IPS-20b (cell line): Measurements from ENCODE around the gene ANP32E.
A peak's percentile ranks its signal among the peaks of the same experiment; 100 is the strongest.
"Not testable (repeated sequence)": the region's sequence is repeated elsewhere in the genome, so short reads cannot be mapped to it uniquely, and the experiment has no call there.

Experiments used
- H3K27ac ChIP-seq: one replicate; pipeline ENCODE4 v1.5.1; 2013; ENCODE audit warnings: low read length
- H3K27me3 ChIP-seq: 2 replicates; pipeline ENCODE4 v1.6.1; 2013; ENCODE audit warnings: mild to moderate bottlenecking, low read length, inconsistent platforms; ENCODE audit not compliant: insufficient read depth
- H3K36me3 ChIP-seq: 2 replicates; pipeline ENCODE4 v1.6.1; 2013; ENCODE audit warnings: low read depth, mild to moderate bottlenecking, inconsistent platforms, low read length, moderate library complexity; ENCODE audit not compliant: insufficient read depth
- H3K4me1 ChIP-seq: 2 replicates; pipeline ENCODE4 v1.6.1; 2013; ENCODE audit warnings: mild to moderate bottlenecking, control low read depth, inconsistent platforms, low read length, moderate library complexity; ENCODE audit not compliant: insufficient read depth
- H3K4me3 ChIP-seq: 2 replicates; pipeline ENCODE4 v1.5.1; 2013; ENCODE audit warnings: mild to moderate bottlenecking, low read length, inconsistent platforms
- H3K9ac ChIP-seq: 2 replicates; pipeline ENCODE4 v1.6.1; 2013; ENCODE audit warnings: low read depth, mild to moderate bottlenecking, inconsistent platforms, low read length, moderate library complexity
- H3K9me3 ChIP-seq: 2 replicates; pipeline ENCODE4 v1.6.1; 2013; ENCODE audit warnings: mild to moderate bottlenecking, low read depth, low read length, inconsistent platforms; ENCODE audit not compliant: insufficient read depth

Gene ANP32E

DNA sequence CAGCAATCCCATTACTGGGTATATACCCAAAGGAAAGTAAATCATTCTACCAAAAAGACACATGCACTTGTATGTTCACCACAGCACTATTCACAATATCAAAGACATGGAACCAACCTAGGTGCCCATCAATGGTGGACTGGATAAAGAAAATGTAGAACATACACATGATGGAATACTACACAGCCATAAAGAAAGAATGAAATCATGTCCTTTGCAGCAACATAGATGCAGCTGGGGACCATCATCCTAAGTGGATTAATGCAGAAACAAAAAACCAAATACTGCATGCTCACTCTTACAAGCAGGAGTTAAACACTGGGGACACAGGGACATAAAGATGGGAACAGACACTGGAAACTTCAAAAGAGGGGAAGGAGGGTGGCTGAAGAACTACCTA is 8.7 kb downstream of the ANP32E start:
- H3K9ac ChIP-seq = no peak overlapping the region
- H3K4me3 ChIP-seq = no peak overlapping the region
- no peaks in the 10 kb centered on the region for H3K4me1 ChIP-seq
- H3K36me3 ChIP-seq = peaks cover 88% of the 10 kb centered on the region
- no peaks in the 10 kb centered on the region; the same call in 1 of the 2 replicates for H3K9me3 ChIP-seq
- no peak overlapping the region for H3K27ac ChIP-seq
- H3K27me3 ChIP-seq = no peaks in the 10 kb centered on the region

DNA sequence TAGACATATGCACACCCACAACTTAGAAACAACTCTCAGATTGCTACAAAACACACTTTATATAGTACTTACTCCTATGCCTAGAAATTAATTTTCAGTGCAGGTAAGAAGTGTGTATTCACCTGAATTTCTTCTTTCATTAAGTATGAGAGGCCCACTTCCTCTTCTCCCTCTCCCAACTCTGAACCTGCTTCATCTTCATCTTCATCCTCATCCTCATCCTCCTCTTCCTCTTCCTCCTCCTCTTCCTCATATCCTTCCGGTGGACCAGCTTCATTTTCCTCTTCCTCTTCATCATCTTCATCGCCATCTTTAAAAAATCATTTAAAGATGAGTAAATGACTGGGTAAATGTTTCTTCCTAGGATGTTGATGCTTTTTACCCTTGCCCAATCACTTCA is 9.4 kb downstream of the ANP32E start:
- Histone ChIP-seq H3K36me3 (peaks cover 88% of the 10 kb centered on the region), H3K9ac (no peak overlapping the region), H3K9me3 (no peaks in the 10 kb centered on the region), H3K4me3 (no peak overlapping the region), H3K4me1 (no peaks in the 10 kb centered on the region), H3K27ac (no peak overlapping the region), H3K27me3 (no peaks in the 10 kb centered on the region)

DNA sequence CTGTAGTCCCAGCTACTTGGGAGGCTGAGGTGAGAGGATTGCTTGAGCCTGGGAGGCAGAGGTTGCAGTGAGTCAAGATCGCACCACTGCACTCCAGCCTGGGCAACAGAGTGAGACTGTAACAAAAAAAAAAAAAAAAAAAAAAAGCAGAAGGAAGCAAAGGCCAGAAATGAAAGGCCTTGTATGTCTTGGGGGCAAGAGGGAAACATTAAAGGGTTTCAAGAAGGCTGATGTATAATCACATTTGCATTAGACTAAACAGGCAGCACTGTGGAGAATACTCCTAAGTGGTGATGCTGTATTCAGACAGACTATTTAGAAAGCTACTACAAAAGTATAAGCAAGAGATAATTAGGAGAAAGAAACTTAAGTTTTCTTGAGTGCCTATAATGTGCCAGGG is 10.4 kb downstream of the ANP32E start:
- H3K36me3 ChIP-seq = peaks cover 88% of the 10 kb centered on the region
- H3K27ac ChIP-seq = no peak overlapping the region
- no peaks in the 10 kb centered on the region for H3K4me1 ChIP-seq

DNA sequence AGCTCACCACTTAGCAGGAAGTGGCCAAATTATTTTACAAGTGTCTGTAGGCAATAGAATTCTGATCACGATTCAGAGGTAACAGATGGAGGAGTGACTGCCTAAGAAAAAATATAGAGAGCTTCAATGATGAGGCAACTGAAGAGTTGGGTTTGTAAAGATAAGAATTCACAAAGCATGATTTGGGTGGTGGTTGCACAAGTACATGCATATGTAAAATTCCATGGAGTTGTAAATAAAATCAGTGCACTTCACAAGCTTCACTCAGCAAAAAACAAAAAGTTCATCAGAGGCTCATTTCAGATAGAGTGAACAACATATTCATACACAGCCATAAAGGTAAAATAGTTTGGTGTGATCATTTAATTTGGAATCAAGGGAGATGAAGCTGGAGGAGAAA is 10.9 kb downstream of the ANP32E start:
- Histone ChIP-seq H3K27ac (no peak overlapping the region), H3K9me3 (no peaks in the 10 kb centered on the region), H3K36me3 (peaks cover 88% of the 10 kb centered on the region), H3K4me3 (no peak overlapping the region), H3K27me3 (no peaks in the 10 kb centered on the region), H3K4me1 (no peaks in the 10 kb centered on the region), H3K9ac (no peak overlapping the region)

More for the DNA sequence above, 10.4 kb downstream of the ANP32E start:
- Histone ChIP-seq H3K27me3 (no peaks in the 10 kb centered on the region), H3K4me3 (no peak overlapping the region), H3K9me3 (no peaks in the 10 kb centered on the region), H3K9ac (no peak overlapping the region)

DNA sequence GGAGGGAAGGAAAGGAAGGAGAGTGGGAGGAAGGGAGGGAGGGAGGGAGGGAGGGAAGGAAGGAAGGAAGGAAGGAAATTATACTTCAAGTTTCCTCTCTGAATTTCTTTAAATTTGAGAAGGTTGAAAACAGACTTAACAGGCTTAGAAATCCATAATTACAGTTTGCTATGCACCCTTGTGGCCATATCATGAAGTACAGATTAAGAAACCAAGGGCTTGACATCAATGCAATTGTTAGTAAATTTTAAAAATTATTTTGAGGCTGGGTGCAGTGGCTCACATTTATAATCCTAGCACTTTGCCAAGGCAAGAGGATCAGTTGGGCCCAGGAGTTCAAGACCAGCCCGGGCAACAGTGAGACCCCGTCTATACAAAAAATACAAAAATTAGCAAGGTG is 14.4 kb downstream of the ANP32E start:
- Histone ChIP-seq H3K27ac (no peak overlapping the region), H3K9ac (no peak overlapping the region), H3K27me3 (no peaks in the 10 kb centered on the region), H3K4me3 (no peak overlapping the region), H3K36me3 (peaks cover 71% of the 10 kb centered on the region), H3K4me1 (no peaks in the 10 kb centered on the region), H3K9me3 (no peaks in the 10 kb centered on the region)

DNA sequence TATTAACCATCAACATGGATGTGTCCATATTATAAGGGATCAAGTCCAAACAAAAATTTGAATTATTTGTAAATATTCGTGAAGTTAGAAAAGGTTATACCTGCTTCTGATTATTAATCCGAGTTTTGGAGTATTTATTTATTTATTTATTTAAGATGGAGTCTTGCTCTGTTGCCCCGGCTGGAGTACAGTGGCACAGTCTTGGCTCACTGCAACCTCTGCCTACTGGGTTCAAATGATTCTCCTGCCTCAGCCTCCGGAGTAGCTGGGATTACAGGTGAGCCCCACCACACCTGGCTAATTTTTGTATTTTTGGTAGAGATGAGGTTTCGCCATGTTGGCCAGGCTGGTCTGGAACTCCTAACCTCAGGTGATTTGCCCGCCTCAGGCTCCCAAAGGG is 20.1 kb downstream of the ANP32E start:
- not testable (repeated sequence) for H3K27me3 ChIP-seq, H3K9ac ChIP-seq, H3K9me3 ChIP-seq, H3K4me3 ChIP-seq, H3K27ac ChIP-seq, H3K4me1 ChIP-seq
- H3K36me3 ChIP-seq = peaks cover 25% of the 10 kb centered on the region

DNA sequence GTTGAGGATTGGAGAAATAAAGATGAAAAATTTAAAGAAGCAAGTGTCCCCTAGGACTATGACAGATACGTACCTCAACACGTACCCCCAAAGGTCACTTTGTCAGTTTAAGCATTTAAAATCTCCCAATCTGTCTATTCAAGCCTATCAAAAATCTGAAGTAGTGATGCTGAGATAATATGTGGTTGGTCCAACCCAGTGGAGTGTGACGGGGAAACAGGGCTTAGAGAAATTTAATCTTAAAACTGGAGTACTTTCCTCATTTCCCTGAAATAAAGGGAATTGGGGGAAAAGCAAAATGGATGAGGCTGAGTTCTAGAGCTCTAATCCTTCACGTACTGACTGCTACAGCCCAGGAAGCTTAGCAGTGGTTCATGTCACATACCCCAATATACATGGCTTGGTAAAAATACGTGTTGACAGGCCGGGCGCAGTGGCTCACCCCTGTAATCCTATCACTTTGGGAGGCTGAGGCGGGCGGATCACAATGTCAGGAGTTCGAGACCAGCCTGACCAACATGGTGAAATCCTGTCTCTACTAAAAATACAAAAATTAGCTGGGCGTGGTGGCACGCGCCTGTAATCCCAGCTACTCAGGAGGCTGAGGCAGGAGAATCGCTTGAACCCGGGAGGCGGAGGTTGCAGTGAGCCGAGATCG is 21.7 kb downstream of the ANP32E start:
- peak overlapping the region; percentile 69 for H3K4me3 ChIP-seq
- H3K9ac ChIP-seq = peak overlapping the region; percentile 78; the same call in 1 of the 2 replicates
- not testable (repeated sequence) for H3K36me3 ChIP-seq, H3K27me3 ChIP-seq, H3K9me3 ChIP-seq, H3K4me1 ChIP-seq, H3K27ac ChIP-seq

DNA sequence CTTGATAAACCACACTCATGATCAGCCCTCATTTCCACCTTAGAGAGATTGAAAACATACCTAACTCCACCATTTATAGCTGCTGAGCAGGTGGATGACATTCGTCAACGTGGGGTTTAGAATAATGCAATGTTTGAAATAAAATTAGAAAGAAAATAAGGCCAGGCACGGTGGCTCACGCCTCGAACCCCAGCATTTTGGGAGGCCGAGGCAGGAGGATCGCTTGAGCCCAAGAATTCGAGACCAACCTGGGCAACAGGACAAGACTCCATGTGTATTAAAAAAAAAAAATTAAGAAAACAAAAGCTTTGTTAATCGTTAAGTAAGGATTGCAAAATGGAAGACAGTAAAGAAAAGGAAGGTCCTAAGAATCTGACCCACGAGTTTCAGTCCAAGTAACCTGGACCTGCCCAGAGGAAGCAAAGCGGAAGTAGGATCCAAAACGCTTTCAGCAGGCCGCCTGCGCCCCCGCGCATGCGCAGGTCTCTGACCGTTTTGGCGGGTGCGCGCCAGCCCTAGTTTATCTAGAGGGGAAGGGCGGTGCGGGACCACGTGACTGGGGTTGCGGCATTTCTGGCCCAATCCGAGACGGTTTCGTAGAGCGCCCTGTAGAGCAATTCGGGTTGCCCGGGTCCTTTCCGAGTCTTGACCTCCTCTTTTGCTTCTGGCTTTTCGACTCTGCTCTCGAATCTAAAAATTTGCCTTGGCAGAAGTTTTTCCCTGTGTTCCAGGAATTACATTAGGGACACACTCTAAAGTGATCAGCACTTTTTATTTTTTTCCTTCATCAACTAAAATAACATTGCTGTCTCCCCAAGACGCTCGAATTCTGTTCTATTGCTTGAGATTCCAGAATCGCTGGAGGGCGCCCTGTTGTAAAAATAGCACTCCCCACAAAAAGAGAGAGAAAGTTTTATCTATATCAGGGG is 22.5 kb downstream of the ANP32E start:
- H3K4me3 ChIP-seq = peak overlapping the region; percentile 69
- H3K27ac ChIP-seq = no peak overlapping the region
- peaks cover under 1% of the 10 kb centered on the region; the same call in 1 of the 2 replicates for H3K36me3 ChIP-seq
- H3K9me3 ChIP-seq = no peaks in the 10 kb centered on the region
- peaks cover 4% of the 10 kb centered on the region for H3K4me1 ChIP-seq
- H3K27me3 ChIP-seq = no peaks in the 10 kb centered on the region
- peak overlapping the region; percentile 78; the same call in 1 of the 2 replicates for H3K9ac ChIP-seq

DNA sequence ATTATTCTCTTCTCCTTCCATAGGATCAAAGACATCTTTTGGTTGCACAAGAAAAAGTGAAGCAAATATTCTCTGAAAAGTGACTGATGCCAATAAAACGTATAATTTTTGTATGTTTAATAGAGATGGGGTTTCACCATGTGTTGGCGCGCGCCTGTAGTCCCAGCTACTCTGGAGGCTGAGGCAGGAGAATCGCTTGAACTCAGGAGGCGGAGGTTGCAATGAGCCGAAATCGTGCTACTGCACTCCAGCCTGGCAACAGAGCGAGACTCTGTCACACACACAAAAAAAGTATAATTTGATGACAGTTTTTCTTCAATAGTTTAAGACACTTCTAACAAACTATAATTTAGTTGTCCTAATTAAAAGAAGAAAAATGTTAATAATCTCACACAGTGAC is 23.8 kb downstream of the ANP32E start:
- Histone ChIP-seq H3K9me3 (no peaks in the 10 kb centered on the region), H3K27ac (no peak overlapping the region), H3K9ac (no peak overlapping the region), H3K27me3 (no peaks in the 10 kb centered on the region), H3K4me1 (peaks cover 4% of the 10 kb centered on the region), H3K36me3 (no peaks in the 10 kb centered on the region), H3K4me3 (no peak overlapping the region)

DNA sequence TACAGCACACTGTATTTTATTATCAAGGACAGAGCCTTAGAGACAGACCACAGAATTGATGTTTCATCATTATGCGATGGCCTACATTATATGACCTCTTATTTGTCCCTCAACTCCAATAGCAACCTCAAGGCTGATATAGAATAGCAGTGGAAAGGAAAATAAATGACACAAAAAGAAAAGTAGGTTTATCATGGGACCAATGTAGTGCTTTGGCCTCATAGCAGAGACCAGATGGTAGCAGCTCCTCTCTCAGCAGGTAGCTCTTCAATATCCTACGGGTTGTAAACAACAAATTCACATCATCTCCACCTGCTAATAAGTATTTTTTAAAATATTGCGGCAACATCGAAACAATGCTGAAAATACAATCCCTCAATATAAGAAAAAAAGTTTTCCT is 25.2 kb downstream of the ANP32E start:
- H3K4me1 ChIP-seq = peaks cover 4% of the 10 kb centered on the region
- no peaks in the 10 kb centered on the region for H3K36me3 ChIP-seq
- H3K27me3 ChIP-seq = no peaks in the 10 kb centered on the region
- H3K4me3 ChIP-seq = no peak overlapping the region
- no peak overlapping the region for H3K9ac ChIP-seq
- no peaks in the 10 kb centered on the region for H3K9me3 ChIP-seq
- no peak overlapping the region for H3K27ac ChIP-seq

DNA sequence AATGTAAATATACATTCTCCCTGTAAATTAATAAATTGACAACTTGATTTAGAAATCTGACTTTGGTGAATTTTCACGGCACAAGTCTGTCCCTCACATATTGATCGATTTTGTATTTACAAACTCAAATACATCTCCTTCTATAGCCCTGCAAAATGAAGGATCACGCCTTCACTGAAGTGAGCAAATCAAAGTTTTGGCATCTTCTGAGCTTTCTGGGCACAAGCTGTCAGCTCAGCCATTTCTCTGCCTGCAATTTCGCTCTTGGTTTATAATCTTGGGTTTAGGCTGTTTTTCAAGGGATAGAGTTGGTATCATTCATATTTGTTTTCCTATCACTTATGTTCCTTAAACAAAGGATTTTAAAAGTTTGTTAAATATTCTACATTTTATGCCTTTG is 25.8 kb downstream of the ANP32E start:
- Histone ChIP-seq H3K4me3 (no peak overlapping the region), H3K9ac (no peak overlapping the region), H3K27me3 (no peaks in the 10 kb centered on the region), H3K27ac (no peak overlapping the region), H3K9me3 (no peaks in the 10 kb centered on the region), H3K4me1 (peaks cover 4% of the 10 kb centered on the region), H3K36me3 (no peaks in the 10 kb centered on the region)

DNA sequence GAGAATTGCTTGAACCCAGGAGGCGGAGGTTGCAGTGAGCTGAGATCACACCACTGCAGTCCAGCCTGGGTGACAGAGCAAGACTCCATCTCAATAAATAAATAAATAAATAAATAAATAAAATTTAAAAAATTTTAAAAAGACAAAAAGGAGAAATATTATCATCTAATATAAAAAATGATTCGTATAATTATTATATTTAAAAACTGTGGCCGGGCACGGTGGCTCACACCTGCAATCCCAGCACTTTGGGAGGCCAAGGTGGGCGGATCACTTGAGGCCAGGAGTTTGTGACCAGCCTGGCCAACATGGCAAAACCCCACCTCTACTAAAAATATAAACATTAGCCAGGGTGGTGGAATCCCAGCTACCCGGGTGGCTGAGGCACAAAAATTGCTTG is 27.5 kb downstream of the ANP32E start:
- not testable (repeated sequence) for H3K4me3 ChIP-seq, H3K27ac ChIP-seq, H3K27me3 ChIP-seq, H3K9ac ChIP-seq, H3K9me3 ChIP-seq, H3K36me3 ChIP-seq, H3K4me1 ChIP-seq
